Hematopoietic multipotent progenitor cell treated with erythropoietin and hydrocortisone succinate and interleukin-3 and kit ligand, for 4 days (in vitro differentiated cells): ENCODE results near the gene ANXA8.
"Not testable (repeated sequence)": the region's sequence is repeated elsewhere in the genome, so short reads cannot be mapped to it uniquely, and the experiment has no call there.

ENCODE experiments used
- DNase-seq: peaks from one replicate; pipeline ENCODE4 v3.0.0-alpha.2; 2015

ANXA8 gene

GRCh38 chr10:47462577-47463358 lies 21.1 kb downstream of the ANXA8 start:
- not testable (repeated sequence) for DNase-seq

- peak; percentile 61 for DNase-seq
These were observed 22.6 kb downstream of the ANXA8 start for GRCh38 chr10:47461261-47461687.

- DNase-seq, result no peak
These were observed 25.3 kb downstream of the ANXA8 start for GRCh38 chr10:47458466-47459154.

- no peak for DNase-seq
These were observed 26.1 kb downstream of the ANXA8 start for GRCh38 chr10:47457826-47458225.

GRCh38 chr10:47457528-47457820 lies 26.4 kb downstream of the ANXA8 start:
- DNase-seq, result no peak

GRCh38 chr10:47456794-47457527 lies 27.0 kb downstream of the ANXA8 start:
- no peak for DNase-seq

GRCh38 chr10:47456079-47456785 lies 27.7 kb downstream of the ANXA8 start:
- DNase-seq, result no peak

GRCh38 chr10:47455350-47456078 lies 28.4 kb downstream of the ANXA8 start:
- not testable (repeated sequence) for DNase-seq

GRCh38 chr10:47454780-47455058 lies 29.2 kb downstream of the ANXA8 start:
- DNase-seq, result no peak

- no peak for DNase-seq
These were observed 29.7 kb downstream of the ANXA8 start for GRCh38 chr10:47454008-47454779.

- DNase-seq, result no peak
These were observed 30.5 kb downstream of the ANXA8 start for GRCh38 chr10:47453141-47454007.

- no peak for DNase-seq
These were observed 31.3 kb downstream of the ANXA8 start for GRCh38 chr10:47452495-47453140.

- no peak for DNase-seq
These were observed 31.9 kb downstream of the ANXA8 start for GRCh38 chr10:47451998-47452494.

GRCh38 chr10:47451273-47451997 lies 32.5 kb downstream of the ANXA8 start:
- DNase-seq, result no peak

GRCh38 chr10:47450442-47450841 lies 33.5 kb downstream of the ANXA8 start:
- DNase-seq, result no peak

GRCh38 chr10:47449979-47450378 lies 33.9 kb downstream of the ANXA8 start:
- DNase-seq, result no peak

GRCh38 chr10:47449102-47449978 lies 34.6 kb downstream of the ANXA8 start:
- peak; percentile 71 for DNase-seq

GRCh38 chr10:47447705-47448104 lies 36.2 kb downstream of the ANXA8 start:
- DNase-seq, result no peak
